HFFc6 (cell line): ENCODE results near the gene RNLS. TPM values are rescaled to one million over a fixed set of nuclear protein-coding genes. Genes with fewer than 3 reads are reported as not detected.

Source experiments
- DNase-seq: peaks from one replicate; pipeline ENCODE4 v3.0.0-alpha.2; 2018
- H3K27ac Mint-ChIP-seq: 2 replicates; pipeline ENCODE4 v1.8.0; 2020; ENCODE audit warnings: mild to moderate bottlenecking, mixed read lengths
- H3K27me3 Mint-ChIP-seq: 2 replicates; pipeline ENCODE4 v1.8.0; 2021; ENCODE audit warnings: mild to moderate bottlenecking, moderate library complexity, mixed read lengths; ENCODE audit not compliant: insufficient read depth
- H3K36me3 Mint-ChIP-seq: 2 replicates; pipeline ENCODE4 v1.8.0; 2021; ENCODE audit warnings: low read depth, mixed read lengths
- H3K4me1 Mint-ChIP-seq: 2 replicates; pipeline ENCODE4 v1.8.0; 2020; ENCODE audit warnings: low read depth, mixed read lengths
- H3K4me3 Mint-ChIP-seq: 2 replicates; pipeline ENCODE4 v1.8.0; 2020; ENCODE audit warnings: mild to moderate bottlenecking, moderate library complexity, mixed read lengths
- H3K9me3 Mint-ChIP-seq: 2 replicates; pipeline ENCODE4 v1.8.0; 2020; ENCODE audit warnings: mild to moderate bottlenecking, mixed read lengths
- total RNA-seq, 6 experiments: library from RNA; stranded (reverse); fragmentation: NEBNext Ultra II Directional; extraction: Animal tissue kit (Norgen Biotek cat#: 25700); gene quantifications; 2 replicates in 1 of 6; 3 replicates in 5 of 6; pipeline ENCODE4 v1.2.3, GENCODE V29; 2021
- TF ChIP-seq, protein P1 (sequence below): fragments of 200-600 bp; sonication (generic); IDR thresholded peaks from 2 replicates; pipeline ENCODE4 v1.5.0; 2021; ENCODE audit warnings: antibody characterized with exemption, mild to moderate bottlenecking

Gene RNLS
- total RNA-seq, 6 experiments from 2014 or later = 1.8 to 3.1 (median 2.4) TPM

DNA sequence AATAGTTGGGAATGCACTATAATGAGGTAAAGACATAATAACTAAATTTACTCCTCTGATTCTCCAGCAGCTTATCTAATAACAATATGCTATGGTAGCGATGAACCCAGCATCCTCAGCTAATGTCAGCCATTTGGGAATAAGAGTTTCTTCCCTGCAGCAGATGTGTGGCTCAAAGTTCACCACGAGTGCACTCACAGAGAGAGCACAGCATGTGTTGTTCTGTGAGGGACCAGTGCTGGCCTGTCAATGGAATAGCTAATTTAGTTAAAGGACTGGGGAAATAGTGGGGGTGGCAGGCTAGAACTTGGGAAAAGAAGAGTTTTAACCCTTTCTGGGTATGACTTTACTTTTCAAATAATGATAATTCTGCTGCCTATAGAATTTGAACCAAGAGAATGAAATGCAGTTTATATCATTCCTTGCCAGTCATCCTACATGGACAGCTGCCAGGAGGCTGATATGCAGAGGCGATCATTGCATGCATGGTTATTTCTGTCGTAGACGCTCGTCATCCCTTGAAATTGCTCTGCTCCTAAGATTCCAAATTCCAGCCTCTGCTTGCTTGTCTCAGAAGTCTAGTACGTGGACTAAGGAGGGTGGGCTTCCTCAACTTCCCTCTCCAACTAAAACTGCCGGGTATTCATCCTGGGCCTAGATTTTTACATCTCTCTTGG, 355.6 kb downstream of the RNLS start:
- TF ChIP-seq, protein P1, sequence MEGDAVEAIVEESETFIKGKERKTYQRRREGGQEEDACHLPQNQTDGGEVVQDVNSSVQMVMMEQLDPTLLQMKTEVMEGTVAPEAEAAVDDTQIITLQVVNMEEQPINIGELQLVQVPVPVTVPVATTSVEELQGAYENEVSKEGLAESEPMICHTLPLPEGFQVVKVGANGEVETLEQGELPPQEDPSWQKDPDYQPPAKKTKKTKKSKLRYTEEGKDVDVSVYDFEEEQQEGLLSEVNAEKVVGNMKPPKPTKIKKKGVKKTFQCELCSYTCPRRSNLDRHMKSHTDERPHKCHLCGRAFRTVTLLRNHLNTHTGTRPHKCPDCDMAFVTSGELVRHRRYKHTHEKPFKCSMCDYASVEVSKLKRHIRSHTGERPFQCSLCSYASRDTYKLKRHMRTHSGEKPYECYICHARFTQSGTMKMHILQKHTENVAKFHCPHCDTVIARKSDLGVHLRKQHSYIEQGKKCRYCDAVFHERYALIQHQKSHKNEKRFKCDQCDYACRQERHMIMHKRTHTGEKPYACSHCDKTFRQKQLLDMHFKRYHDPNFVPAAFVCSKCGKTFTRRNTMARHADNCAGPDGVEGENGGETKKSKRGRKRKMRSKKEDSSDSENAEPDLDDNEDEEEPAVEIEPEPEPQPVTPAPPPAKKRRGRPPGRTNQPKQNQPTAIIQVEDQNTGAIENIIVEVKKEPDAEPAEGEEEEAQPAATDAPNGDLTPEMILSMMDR = no peak
- DNase-seq = no peak
- peaks cover 16% of the 10 kb centered on the region for H3K4me1 Mint-ChIP-seq
- H3K27me3 Mint-ChIP-seq = peaks cover 2% of the 10 kb centered on the region
- H3K36me3 Mint-ChIP-seq = no peaks in the 10 kb centered on the region
- H3K9me3 Mint-ChIP-seq = no peaks in the 10 kb centered on the region
- no peak overlapping the region for H3K4me3 Mint-ChIP-seq
- H3K27ac Mint-ChIP-seq = no peak overlapping the region

DNA sequence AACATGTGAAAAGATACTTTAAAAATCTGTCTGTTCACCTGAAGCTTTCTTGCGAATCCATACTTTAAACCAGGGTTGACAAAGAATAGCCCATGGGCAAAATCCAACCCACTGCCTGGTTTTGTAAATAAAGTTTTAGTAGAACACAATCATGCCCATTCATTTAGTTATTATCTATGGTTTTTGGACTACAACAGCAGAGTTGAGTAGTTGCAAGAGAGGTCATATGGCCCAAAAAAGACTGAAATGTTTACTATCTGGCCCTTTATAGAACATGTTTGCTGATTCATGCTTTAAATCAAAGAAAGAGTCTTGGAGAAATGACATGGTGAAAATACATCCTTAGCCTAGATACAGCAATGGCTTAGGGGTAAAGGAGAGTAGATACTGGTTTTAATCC, 356.2 kb downstream of the RNLS start:
- H3K9me3 Mint-ChIP-seq = no peaks in the 10 kb centered on the region
- H3K27ac Mint-ChIP-seq = no peak overlapping the region
- TF ChIP-seq, protein P1 = no peak
- H3K27me3 Mint-ChIP-seq = peaks cover 2% of the 10 kb centered on the region
- peaks cover 14% of the 10 kb centered on the region for H3K4me1 Mint-ChIP-seq
- no peaks in the 10 kb centered on the region for H3K36me3 Mint-ChIP-seq
- DNase-seq = no peak
- no peak overlapping the region for H3K4me3 Mint-ChIP-seq

DNA sequence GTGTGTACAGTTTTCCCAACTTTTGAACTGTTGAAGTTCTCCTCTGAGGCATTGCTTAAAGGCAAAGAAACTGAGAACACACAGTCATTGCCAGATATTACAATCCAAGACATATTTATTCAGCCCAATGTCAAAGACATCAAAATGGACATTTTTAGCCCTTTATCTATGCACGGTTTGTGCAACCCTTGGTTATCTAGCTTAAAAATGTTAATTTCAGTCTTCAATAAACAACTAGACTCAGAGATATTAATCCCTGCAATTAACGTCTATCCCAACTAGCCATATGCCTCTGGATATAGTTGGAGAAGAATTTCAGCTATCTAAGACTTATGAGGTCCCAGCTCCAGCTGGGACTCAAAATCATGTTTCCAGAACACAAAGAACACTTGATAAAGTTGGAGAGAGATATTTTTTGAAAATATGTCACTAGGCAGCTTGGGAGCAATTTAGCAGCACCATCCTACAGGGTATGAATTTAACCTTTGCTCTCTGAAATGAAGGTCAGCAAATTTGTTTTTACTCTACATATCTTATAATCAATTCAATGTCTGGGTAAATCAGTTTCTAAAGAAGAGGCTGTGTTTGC, 357.0 kb downstream of the RNLS start:
- TF ChIP-seq, protein P1 = no peak
- no peaks in the 10 kb centered on the region for H3K27me3 Mint-ChIP-seq
- no peaks in the 10 kb centered on the region for H3K36me3 Mint-ChIP-seq
- no peak for DNase-seq
- no peaks in the 10 kb centered on the region for H3K9me3 Mint-ChIP-seq
- H3K4me3 Mint-ChIP-seq = no peak overlapping the region
- no peak overlapping the region for H3K27ac Mint-ChIP-seq
- peaks cover 14% of the 10 kb centered on the region for H3K4me1 Mint-ChIP-seq

Other genes with a start within 250 kb of the RNLS start
- not detected for gene LIPJ, start 3.4 kb upstream of the RNLS start, total RNA-seq
- gene LIPF, start 81.1 kb upstream of the RNLS start, total RNA-seq = not detected
- not detected for gene LIPK, start 122.9 kb upstream of the RNLS start, total RNA-seq
- not detected for gene LIPN, start 176.7 kb upstream of the RNLS start, total RNA-seq
- not detected for gene LIPM, start 219.4 kb upstream of the RNLS start, total RNA-seq